Measurements from ENCODE around the gene SUSD4. TPM values are rescaled to one million over a fixed set of nuclear protein-coding genes. Genes with fewer than 3 reads are reported as not detected.

Gene SUSD4
- total RNA-seq, 1 donor from 2014 or later: not detected

- Histone ChIP-seq H3K36me3 (no peaks in the 10 kb centered on the region), H3K4me1 (no peaks in the 10 kb centered on the region), H3K9me3 (no peaks in the 10 kb centered on the region), H3K27me3 (no peaks in the 10 kb centered on the region), H3K27ac (no peak overlapping the region), H3K4me3 (no peak overlapping the region)
- TF ChIP-seq, protein P1, sequence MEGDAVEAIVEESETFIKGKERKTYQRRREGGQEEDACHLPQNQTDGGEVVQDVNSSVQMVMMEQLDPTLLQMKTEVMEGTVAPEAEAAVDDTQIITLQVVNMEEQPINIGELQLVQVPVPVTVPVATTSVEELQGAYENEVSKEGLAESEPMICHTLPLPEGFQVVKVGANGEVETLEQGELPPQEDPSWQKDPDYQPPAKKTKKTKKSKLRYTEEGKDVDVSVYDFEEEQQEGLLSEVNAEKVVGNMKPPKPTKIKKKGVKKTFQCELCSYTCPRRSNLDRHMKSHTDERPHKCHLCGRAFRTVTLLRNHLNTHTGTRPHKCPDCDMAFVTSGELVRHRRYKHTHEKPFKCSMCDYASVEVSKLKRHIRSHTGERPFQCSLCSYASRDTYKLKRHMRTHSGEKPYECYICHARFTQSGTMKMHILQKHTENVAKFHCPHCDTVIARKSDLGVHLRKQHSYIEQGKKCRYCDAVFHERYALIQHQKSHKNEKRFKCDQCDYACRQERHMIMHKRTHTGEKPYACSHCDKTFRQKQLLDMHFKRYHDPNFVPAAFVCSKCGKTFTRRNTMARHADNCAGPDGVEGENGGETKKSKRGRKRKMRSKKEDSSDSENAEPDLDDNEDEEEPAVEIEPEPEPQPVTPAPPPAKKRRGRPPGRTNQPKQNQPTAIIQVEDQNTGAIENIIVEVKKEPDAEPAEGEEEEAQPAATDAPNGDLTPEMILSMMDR (IDR thresholded peaks at IDR 0.05): no peak
- no peak for DNase-seq (ENCODE audit: low spot score in 2 of 2)
- intact Hi-C loops (cut with DNase I): no loop called here
Measured at GRCh38 chr1:223203694-223204093, 160.3 kb downstream of the SUSD4 start.

- intact Hi-C loops (cut with DNase I): no loop called here
- Histone ChIP-seq H3K9me3 (no peaks in the 10 kb centered on the region), H3K27ac (no peak overlapping the region), H3K4me1 (no peaks in the 10 kb centered on the region), H3K4me3 (no peak overlapping the region), H3K36me3 (no peaks in the 10 kb centered on the region), H3K27me3 (no peaks in the 10 kb centered on the region)
- no peak for DNase-seq (ENCODE audit: low spot score in 2 of 2)
- TF ChIP-seq, protein P1 (IDR thresholded peaks at IDR 0.05): no peak
Measured at GRCh38 chr1:223203034-223203408, 161.0 kb downstream of the SUSD4 start.

GRCh38 chr1:223202376-223203033, 161.5 kb downstream of the SUSD4 start:
- H3K4me1 ChIP-seq: no peaks in the 10 kb centered on the region
- no peaks in the 10 kb centered on the region for H3K27me3 ChIP-seq
- H3K36me3 ChIP-seq: no peaks in the 10 kb centered on the region
- no peak overlapping the region for H3K27ac ChIP-seq
- no peak overlapping the region for H3K4me3 ChIP-seq
- intact Hi-C loops (cut with DNase I): no loop called here
- no peak for DNase-seq (ENCODE audit: low spot score in 2 of 2)
- no peaks in the 10 kb centered on the region for H3K9me3 ChIP-seq
- TF ChIP-seq, protein P1 (IDR thresholded peaks at IDR 0.05): no peak

- H3K36me3 ChIP-seq: no peaks in the 10 kb centered on the region
- TF ChIP-seq, protein P1 (IDR thresholded peaks at IDR 0.05): no peak
- intact Hi-C loops (cut with DNase I): no loop called here
- H3K9me3 ChIP-seq: no peaks in the 10 kb centered on the region
- no peak overlapping the region for H3K27ac ChIP-seq
- no peak overlapping the region for H3K4me3 ChIP-seq
- no peak for DNase-seq (ENCODE audit: low spot score in 2 of 2)
- H3K4me1 ChIP-seq: no peaks in the 10 kb centered on the region
- no peaks in the 10 kb centered on the region for H3K27me3 ChIP-seq
Measured at GRCh38 chr1:223201967-223202366, 162.0 kb downstream of the SUSD4 start.

GRCh38 chr1:223200903-223201302, 163.1 kb downstream of the SUSD4 start:
- H3K36me3 ChIP-seq: no peaks in the 10 kb centered on the region
- H3K4me1 ChIP-seq: no peaks in the 10 kb centered on the region
- no peak overlapping the region for H3K4me3 ChIP-seq
- H3K9me3 ChIP-seq: no peaks in the 10 kb centered on the region
- intact Hi-C loops (cut with DNase I): no loop called here
- H3K27ac ChIP-seq: no peak overlapping the region
- DNase-seq (ENCODE audit: low spot score in 2 of 2): no peak
- no peaks in the 10 kb centered on the region for H3K27me3 ChIP-seq
- TF ChIP-seq, protein P1 (IDR thresholded peaks at IDR 0.05): no peak

Data from ascending aorta (tissue), 2 donors.